Measurements from ENCODE around the gene PTGES.

The PTGES gene

GRCh38 chr9:129703667-129704355, 49.0 kb downstream of the PTGES start:
- TF ChIP-seq MAX (IDR thresholded peaks at IDR 0.05; ENCODE audit: low read depth, low read length) (no peak), CTCF (IDR thresholded peaks at IDR 0.05; ENCODE audit: low read depth, low read length) (no peak), POLR2A (IDR thresholded peaks at IDR 0.05; ENCODE audit: extremely low read depth, insufficient read length) (no peak), MYC (IDR thresholded peaks at IDR 0.05; ENCODE audit: low read depth, low read length) (no peak)
- H3K4me3 ChIP-seq (ENCODE audit: low read depth, low read length): no peak overlapping the region
- no peak for DNase-seq (ENCODE audit: low read depth)

GRCh38 chr9:129702589-129703520, 50.0 kb downstream of the PTGES start:
- no peak for TF ChIP-seq MAX (IDR thresholded peaks at IDR 0.05; ENCODE audit: low read depth, low read length)
- TF ChIP-seq MYC (IDR thresholded peaks at IDR 0.05; ENCODE audit: low read depth, low read length): no peak
- TF ChIP-seq POLR2A (IDR thresholded peaks at IDR 0.05; ENCODE audit: extremely low read depth, insufficient read length): no peak
- TF ChIP-seq CTCF (IDR thresholded peaks at IDR 0.05; ENCODE audit: low read depth, low read length): no peak
- H3K4me3 ChIP-seq (ENCODE audit: low read depth, low read length): no peak overlapping the region
- DNase-seq (ENCODE audit: low read depth): no peak

- no peak overlapping the region for H3K4me3 ChIP-seq (ENCODE audit: low read depth, low read length)
- no peak for DNase-seq (ENCODE audit: low read depth)
- no peak for TF ChIP-seq MYC (IDR thresholded peaks at IDR 0.05; ENCODE audit: low read depth, low read length)
- no peak for TF ChIP-seq CTCF (IDR thresholded peaks at IDR 0.05; ENCODE audit: low read depth, low read length)
- TF ChIP-seq POLR2A (IDR thresholded peaks at IDR 0.05; ENCODE audit: extremely low read depth, insufficient read length): no peak
- no peak for TF ChIP-seq MAX (IDR thresholded peaks at IDR 0.05; ENCODE audit: low read depth, low read length)
These were observed 51.3 kb downstream of the PTGES start for GRCh38 chr9:129701549-129701948.

- TF ChIP-seq MYC (IDR thresholded peaks at IDR 0.05; ENCODE audit: low read depth, low read length) (no peak), CTCF (IDR thresholded peaks at IDR 0.05; ENCODE audit: low read depth, low read length) (no peak), MAX (IDR thresholded peaks at IDR 0.05; ENCODE audit: low read depth, low read length) (no peak), POLR2A (IDR thresholded peaks at IDR 0.05; ENCODE audit: extremely low read depth, insufficient read length) (no peak)
- DNase-seq (ENCODE audit: low read depth): no peak
These were observed 51.8 kb downstream of the PTGES start for GRCh38 chr9:129701054-129701453.

GRCh38 chr9:129698254-129698757, 54.5 kb downstream of the PTGES start:
- DNase-seq (ENCODE audit: low read depth): no peak
- TF ChIP-seq POLR2A (IDR thresholded peaks at IDR 0.05; ENCODE audit: extremely low read depth, insufficient read length): no peak
- no peak for TF ChIP-seq MAX (IDR thresholded peaks at IDR 0.05; ENCODE audit: low read depth, low read length)
- TF ChIP-seq MYC (IDR thresholded peaks at IDR 0.05; ENCODE audit: low read depth, low read length): no peak
- no peak for TF ChIP-seq CTCF (IDR thresholded peaks at IDR 0.05; ENCODE audit: low read depth, low read length)
- no peak overlapping the region for H3K4me3 ChIP-seq (ENCODE audit: low read depth, low read length)

More at GRCh38 chr9:129701054-129701453, 51.8 kb downstream of the PTGES start:
- no peak overlapping the region for H3K4me3 ChIP-seq (ENCODE audit: low read depth, low read length)
